ENCODE results near the gene GPR155. TPM values are rescaled to one million over a fixed set of nuclear protein-coding genes. Genes with fewer than 3 reads are reported as not detected.

The GPR155 gene
- total RNA-seq, 4 donors from 2014 or later: 28.8 to 43.2 (median 39.1) TPM

DNA sequence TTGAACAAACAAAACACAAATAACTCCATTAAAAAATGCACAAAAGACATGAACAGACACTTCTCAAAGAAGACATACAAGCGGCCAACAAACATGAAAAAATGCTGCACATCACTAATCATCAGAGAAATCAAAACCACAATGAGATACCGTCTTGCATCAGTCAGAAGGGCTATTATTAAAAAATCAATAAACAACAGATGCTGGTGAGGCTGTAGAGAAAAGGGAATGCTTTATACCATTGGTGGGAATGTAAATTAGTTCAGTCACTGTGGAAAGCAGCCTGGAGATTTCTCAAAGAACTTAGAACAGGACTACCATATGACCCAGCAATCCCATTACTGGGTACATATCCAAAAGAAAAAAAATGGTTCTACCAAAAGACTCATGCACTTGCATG lies 37.8 kb downstream of the GPR155 start:
- intact Hi-C loops (cut with DNase I): no loop called here
- WGBS: 96% methylated on average over 2 of the region's 2 CpGs
- no peaks in the 10 kb centered on the region for H3K27me3 ChIP-seq
- peaks cover 0 to 12% (median 6%) of the 10 kb centered on the region in 4 donors for H3K4me1 ChIP-seq
- H3K4me3 ChIP-seq: no peak overlapping the region
- no peaks in the 10 kb centered on the region for H3K9me3 ChIP-seq
- H3K27ac ChIP-seq (replicated peaks in 1 of 4): no peak overlapping the region
- peaks cover 0 to 78% (median 49%) of the 10 kb centered on the region in 4 donors for H3K36me3 ChIP-seq
- TF ChIP-seq POLR2A (IDR thresholded peaks at IDR 0.05; ENCODE audit: low read depth) (no peak), EP300 (IDR thresholded peaks at IDR 0.05) (no peak), POLR2AphosphoS5 (IDR thresholded peaks at IDR 0.05) (no peak)
- TF ChIP-seq, protein P1, sequence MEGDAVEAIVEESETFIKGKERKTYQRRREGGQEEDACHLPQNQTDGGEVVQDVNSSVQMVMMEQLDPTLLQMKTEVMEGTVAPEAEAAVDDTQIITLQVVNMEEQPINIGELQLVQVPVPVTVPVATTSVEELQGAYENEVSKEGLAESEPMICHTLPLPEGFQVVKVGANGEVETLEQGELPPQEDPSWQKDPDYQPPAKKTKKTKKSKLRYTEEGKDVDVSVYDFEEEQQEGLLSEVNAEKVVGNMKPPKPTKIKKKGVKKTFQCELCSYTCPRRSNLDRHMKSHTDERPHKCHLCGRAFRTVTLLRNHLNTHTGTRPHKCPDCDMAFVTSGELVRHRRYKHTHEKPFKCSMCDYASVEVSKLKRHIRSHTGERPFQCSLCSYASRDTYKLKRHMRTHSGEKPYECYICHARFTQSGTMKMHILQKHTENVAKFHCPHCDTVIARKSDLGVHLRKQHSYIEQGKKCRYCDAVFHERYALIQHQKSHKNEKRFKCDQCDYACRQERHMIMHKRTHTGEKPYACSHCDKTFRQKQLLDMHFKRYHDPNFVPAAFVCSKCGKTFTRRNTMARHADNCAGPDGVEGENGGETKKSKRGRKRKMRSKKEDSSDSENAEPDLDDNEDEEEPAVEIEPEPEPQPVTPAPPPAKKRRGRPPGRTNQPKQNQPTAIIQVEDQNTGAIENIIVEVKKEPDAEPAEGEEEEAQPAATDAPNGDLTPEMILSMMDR (IDR thresholded peaks at IDR 0.05): no peak
- no peak for DNase-seq (ENCODE audit: extremely low spot score)

DNA sequence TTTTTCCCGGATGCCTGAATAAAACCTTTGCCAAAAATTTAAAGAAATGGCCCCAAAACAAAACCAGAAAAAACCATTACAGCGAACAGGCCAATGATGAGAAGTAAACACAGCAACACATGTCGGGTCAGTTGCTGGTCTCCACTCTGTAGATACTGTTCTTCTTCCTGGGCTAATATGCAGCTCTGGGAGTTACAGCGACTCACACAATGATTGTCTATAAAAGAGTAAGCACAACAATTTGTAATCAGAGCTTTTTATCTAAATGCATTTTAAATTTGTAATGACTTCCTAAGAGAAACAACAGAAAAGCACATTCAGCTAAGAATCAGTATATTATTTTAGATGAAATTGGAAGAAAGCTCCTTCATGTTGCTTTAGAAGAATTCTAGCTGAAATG lies 40.3 kb downstream of the GPR155 start:
- peaks cover 0 to 24% (median 17%) of the 10 kb centered on the region in 4 donors for H3K4me1 ChIP-seq
- H3K27me3 ChIP-seq: no peaks in the 10 kb centered on the region
- no peak overlapping the region for H3K4me3 ChIP-seq
- no peak for DNase-seq (ENCODE audit: extremely low spot score)
- no peak for TF ChIP-seq POLR2AphosphoS5 (IDR thresholded peaks at IDR 0.05)
- TF ChIP-seq, protein P1 (IDR thresholded peaks at IDR 0.05): no peak
- no peak for TF ChIP-seq POLR2A (IDR thresholded peaks at IDR 0.05; ENCODE audit: low read depth)
- no peak for TF ChIP-seq EP300 (IDR thresholded peaks at IDR 0.05)
- no peaks in the 10 kb centered on the region for H3K9me3 ChIP-seq
- 86% methylated on average over 4 of the region's 4 CpGs for WGBS
- no peak overlapping the region for H3K27ac ChIP-seq (replicated peaks in 1 of 4)
- H3K36me3 ChIP-seq: peaks cover 0 to 75% (median 40%) of the 10 kb centered on the region in 4 donors
- intact Hi-C loops (cut with DNase I): no loop called here

DNA sequence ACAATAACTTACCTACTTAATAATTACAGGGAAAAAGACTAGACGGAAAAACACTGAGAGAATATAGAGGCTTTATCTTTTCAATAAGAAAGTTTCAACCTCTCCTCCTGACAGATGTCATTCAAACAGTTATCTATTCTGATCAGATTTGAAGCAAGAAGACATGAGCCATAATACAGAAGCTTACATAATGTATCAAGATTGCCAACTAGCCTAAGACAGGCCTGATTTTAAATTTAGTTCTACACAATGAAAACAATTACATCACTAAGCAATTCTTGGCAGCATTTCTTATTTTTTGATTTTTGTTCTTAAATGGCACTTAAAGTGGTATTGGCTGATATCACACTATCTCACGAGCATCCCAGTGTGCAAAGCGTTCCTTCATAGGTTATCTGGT lies 41.6 kb downstream of the GPR155 start:
- intact Hi-C loops (cut with DNase I): no loop called here
- no peak overlapping the region for H3K27ac ChIP-seq (replicated peaks in 1 of 4)
- no peak for DNase-seq (ENCODE audit: extremely low spot score)
- peaks cover 0 to 65% (median 35%) of the 10 kb centered on the region in 4 donors for H3K36me3 ChIP-seq
- TF ChIP-seq, protein P1 (IDR thresholded peaks at IDR 0.05): no peak
- TF ChIP-seq POLR2AphosphoS5 (IDR thresholded peaks at IDR 0.05) (no peak), EP300 (IDR thresholded peaks at IDR 0.05) (no peak), POLR2A (IDR thresholded peaks at IDR 0.05; ENCODE audit: low read depth) (no peak)
- H3K4me1 ChIP-seq: peaks cover under 1 to 24% (median 17%) of the 10 kb centered on the region in 4 donors
- H3K4me3 ChIP-seq: no peak overlapping the region
- 73% methylated on average over 3 of the region's 3 CpGs for WGBS
- no peaks in the 10 kb centered on the region for H3K9me3 ChIP-seq
- H3K27me3 ChIP-seq: no peaks in the 10 kb centered on the region

DNA sequence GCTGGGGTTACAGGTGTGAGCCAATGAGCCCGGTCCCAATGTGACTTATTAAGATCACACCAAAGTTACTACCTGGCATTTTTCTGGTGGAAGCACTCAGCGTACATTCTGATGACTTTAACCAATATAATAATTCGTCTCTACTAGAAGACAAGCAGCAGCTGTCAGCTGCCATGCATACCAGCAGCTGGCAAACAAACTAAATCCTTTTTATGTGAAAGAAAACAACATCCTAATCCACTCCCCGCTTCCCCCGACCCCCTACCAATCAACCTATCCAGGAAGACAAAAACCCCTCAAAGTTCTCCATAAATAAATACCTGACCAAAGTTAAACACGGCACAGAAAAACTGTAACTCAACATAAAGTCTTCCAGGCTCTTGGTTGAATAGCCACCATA lies 42.1 kb downstream of the GPR155 start:
- Histone ChIP-seq H3K27ac (replicated peaks in 1 of 4) (no peak overlapping the region), H3K4me3 (no peak overlapping the region), H3K27me3 (no peaks in the 10 kb centered on the region), H3K36me3 (peaks cover 0 to 63% (median 33%) of the 10 kb centered on the region in 4 donors), H3K9me3 (no peaks in the 10 kb centered on the region), H3K4me1 (peaks cover 4 to 24% (median 17%) of the 10 kb centered on the region in 4 donors)
- no peak for TF ChIP-seq POLR2A (IDR thresholded peaks at IDR 0.05; ENCODE audit: low read depth)
- TF ChIP-seq POLR2AphosphoS5 (IDR thresholded peaks at IDR 0.05): no peak
- TF ChIP-seq, protein P1 (IDR thresholded peaks at IDR 0.05): no peak
- no peak for TF ChIP-seq EP300 (IDR thresholded peaks at IDR 0.05)
- no peak for DNase-seq (ENCODE audit: extremely low spot score)
- 77% methylated on average over 6 of the region's 6 CpGs for WGBS
- intact Hi-C loops (cut with DNase I): no loop called here
